Stimulated activated CD4-positive, alpha-beta T cell treated with anti-CD3 and anti-CD28 coated beads, Interleukin-2, amount 100 ng/mL, for 24 hours (primary cell): ENCODE results near the gene SLC38A3.

ENCODE experiments used
- DNase-seq, 2 donors: peaks; one replicate each; pipeline ENCODE4 v3.0.0-alpha.2; 2020

The SLC38A3 gene

GRCh38 chr3:50269977-50270413 is 64.9 kb downstream of the SLC38A3 start:
- no peak for DNase-seq

GRCh38 chr3:50270422-50271224 is 65.6 kb downstream of the SLC38A3 start:
- DNase-seq: no peak
